Bronchial epithelial cell (primary cell): ENCODE data around the gene CYP2W1. TPM values are rescaled to one million over a fixed set of nuclear protein-coding genes. Genes with fewer than 3 reads are reported as not detected.

ENCODE experiments used
- DNase-seq: peaks from one replicate; pipeline ENCODE4 v3.0.0-alpha.2; 2010; ENCODE audit warnings: low read depth
- FAIRE-seq: peaks from 2 replicates; lab custom pipeline; 2011; peaks lifted over from hg19 to GRCh38; lab: Jason Lieb, UNC
- H3K27me3 ChIP-seq: 2 replicates; pipeline ENCODE4 v1.5.1; 2011; ENCODE audit warnings: low read length; ENCODE audit not compliant: control insufficient read depth, insufficient read depth
- H3K36me3 ChIP-seq: 2 replicates; pipeline ENCODE4 v1.5.1; 2011; ENCODE audit warnings: low read length; ENCODE audit not compliant: control insufficient read depth, insufficient read depth
- H3K4me3 ChIP-seq: 2 replicates; pipeline ENCODE4 v1.5.1; 2011; ENCODE audit warnings: mild to moderate bottlenecking, low read depth, low read length, control low read depth
- CTCF ChIP-seq: IDR thresholded peaks from 2 replicates; pipeline ENCODE4 v1.5.1; 2011; ENCODE audit warnings: mild to moderate bottlenecking, moderate library complexity, low read length, control low read depth, inconsistent platforms; ENCODE audit not compliant: insufficient read depth, severe bottlenecking
- total RNA-seq: library from RNA; depleted of rRNA; stranded (reverse); fragments of >200 nt; gene quantifications from 2 replicates; pipeline ENCODE4 v1.2.1, GENCODE V29; 2014

Gene CYP2W1
- total RNA-seq, 1 donor from 2014 or later = not detected

GRCh38 chr7:984361-985126 lies 1.6 kb downstream of the CYP2W1 start:
- no peaks in the 10 kb centered on the region for H3K36me3 ChIP-seq
- DNase-seq = no peak
- no peak overlapping the region for H3K4me3 ChIP-seq
- no peak for TF ChIP-seq CTCF
- no peak for FAIRE-seq
- H3K27me3 ChIP-seq = peaks cover 2% of the 10 kb centered on the region

GRCh38 chr7:985127-985416 lies 2.1 kb downstream of the CYP2W1 start:
- TF ChIP-seq CTCF = no peak
- peaks cover 2% of the 10 kb centered on the region for H3K27me3 ChIP-seq
- no peak for DNase-seq

GRCh38 chr7:985915-986741 lies 3.1 kb downstream of the CYP2W1 start:
- H3K4me3 ChIP-seq = no peak overlapping the region
- H3K36me3 ChIP-seq = no peaks in the 10 kb centered on the region
- no peak for DNase-seq
- peaks cover 2% of the 10 kb centered on the region for H3K27me3 ChIP-seq
- TF ChIP-seq CTCF = no peak
- FAIRE-seq = no peak

More at GRCh38 chr7:985127-985416, 2.1 kb downstream of the CYP2W1 start:
- Histone ChIP-seq H3K4me3 (no peak overlapping the region), H3K36me3 (no peaks in the 10 kb centered on the region)
- no peak for FAIRE-seq

- no peak for TF ChIP-seq CTCF
- no peak for DNase-seq
- no peak for FAIRE-seq
- Histone ChIP-seq H3K4me3 (no peak overlapping the region), H3K36me3 (no peaks in the 10 kb centered on the region), H3K27me3 (peaks cover 2% of the 10 kb centered on the region)
Measured at GRCh38 chr7:986766-987751, 4.1 kb downstream of the CYP2W1 start.

GRCh38 chr7:987909-988308 lies 4.9 kb downstream of the CYP2W1 start:
- no peak for TF ChIP-seq CTCF
- no peak for DNase-seq
- Histone ChIP-seq H3K27me3 (peaks cover 2% of the 10 kb centered on the region), H3K4me3 (no peak overlapping the region), H3K36me3 (no peaks in the 10 kb centered on the region)
- FAIRE-seq = no peak
